ENCODE results near the gene TAS1R3.
A peak's percentile ranks its signal among the peaks of the same experiment; 100 is the strongest.
"Not testable (repeated sequence)": the region's sequence is repeated elsewhere in the genome, so short reads cannot be mapped to it uniquely, and the experiment has no call there.

TAS1R3 gene

DNA sequence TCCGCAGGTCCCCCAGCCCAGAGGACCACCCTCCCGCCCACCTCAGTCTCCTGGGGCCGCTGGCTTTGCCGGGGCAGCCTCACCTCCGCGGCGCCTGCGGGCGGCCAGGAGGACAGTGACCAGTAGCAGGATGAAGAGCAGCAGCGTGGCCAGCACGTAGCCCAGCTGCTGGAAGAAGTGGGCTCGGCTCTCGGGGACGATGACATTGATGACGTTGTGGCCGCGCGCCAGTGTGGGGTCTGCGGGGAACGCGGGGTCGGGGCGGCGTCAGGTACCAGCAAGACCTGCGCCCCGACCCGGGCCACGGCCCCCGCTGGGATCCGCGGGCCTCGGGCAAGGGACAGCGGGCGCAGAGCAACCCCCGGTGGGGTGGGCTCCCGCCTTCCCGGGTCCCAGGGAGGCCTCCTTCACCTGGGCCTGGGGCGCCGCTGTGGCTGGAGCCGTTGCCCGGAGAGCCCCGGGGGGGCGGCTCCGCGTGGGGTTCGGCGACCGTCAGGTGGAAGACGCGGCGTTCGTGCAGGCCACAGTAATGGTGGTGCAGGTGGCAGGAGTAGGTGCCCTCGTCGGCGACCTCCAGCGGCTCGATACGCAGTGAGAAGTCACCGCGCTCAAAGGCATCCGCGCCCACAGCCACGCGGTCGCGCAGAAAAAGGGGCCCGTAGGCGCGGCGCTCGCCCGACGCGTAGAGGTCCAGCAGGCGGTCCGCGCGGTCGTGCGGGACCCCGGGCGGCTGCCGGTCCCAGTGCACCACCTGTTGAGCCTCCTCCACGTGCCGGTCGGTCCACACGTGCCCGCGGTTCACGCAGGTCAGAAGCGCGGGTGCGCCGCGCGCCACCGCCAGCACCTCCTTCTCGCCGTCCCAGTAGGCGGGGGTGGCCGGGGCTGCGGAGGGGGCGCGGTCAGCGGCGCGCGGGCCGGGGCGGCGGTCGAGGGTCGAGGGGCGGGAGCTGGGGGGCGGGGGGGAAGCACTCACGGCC lies 23.5 kb downstream of the TAS1R3 start:
- no peak for DNase-seq

DNA sequence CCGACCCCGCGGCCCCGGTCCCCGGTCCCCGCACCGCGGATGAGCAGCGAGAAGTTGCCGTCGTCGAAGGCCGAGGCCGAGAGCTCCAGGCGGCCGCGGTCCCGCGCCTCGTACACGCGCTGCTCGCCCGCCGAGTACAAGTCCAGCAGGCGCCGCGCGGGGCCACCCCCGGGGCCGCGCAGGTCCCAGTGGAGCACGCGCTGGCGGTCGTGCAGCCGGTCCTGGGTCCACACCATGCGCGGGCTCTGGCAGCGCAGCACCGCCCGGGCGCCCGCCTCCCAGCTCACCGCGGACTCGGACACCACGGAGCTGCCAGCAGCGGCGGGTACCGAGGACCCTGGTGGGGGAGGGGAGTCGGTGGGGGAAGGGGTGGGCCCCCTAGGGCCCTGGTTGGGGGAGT lies 24.3 kb downstream of the TAS1R3 start:
- DNase-seq: peak; percentile 31 to 75 (median 58)

DNA sequence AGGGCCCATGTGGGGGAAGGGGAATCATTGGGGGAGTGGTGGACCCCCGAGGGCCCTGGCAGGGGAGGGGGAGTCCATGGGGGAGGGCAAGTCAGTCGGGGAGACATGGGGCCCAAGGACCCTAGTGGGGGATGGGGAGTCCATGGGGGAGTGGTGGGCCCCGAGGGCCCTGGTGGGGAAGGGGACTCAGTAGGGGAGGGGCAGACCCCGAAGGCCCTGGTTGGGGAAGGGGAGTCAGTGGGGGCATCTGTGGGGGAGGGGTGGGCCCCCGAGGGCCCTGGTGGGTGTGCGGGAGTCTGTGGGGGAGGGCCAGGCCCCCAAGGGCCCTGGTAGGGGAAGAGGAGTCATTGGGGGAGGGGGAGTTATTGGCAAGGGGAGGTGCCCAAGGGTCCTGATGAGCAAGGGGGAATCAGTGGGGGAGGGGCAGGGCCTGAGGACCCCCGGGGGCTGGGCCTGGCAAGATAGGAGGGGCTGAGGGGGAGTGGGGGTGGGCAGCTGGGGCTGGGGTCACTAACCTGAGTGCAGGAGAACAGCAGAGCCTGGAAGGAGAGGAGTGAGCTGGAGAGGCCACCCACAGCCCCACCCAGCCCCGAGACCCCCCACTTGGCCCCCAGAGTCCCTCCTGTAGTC lies 25.2 kb downstream of the TAS1R3 start:
- DNase-seq: no peak

GRCh38 chr1:1356796-1357401 lies 25.8 kb downstream of the TAS1R3 start:
- DNase-seq: no peak

GRCh38 chr1:1357871-1358432 lies 26.9 kb downstream of the TAS1R3 start:
- no peak for DNase-seq

DNA sequence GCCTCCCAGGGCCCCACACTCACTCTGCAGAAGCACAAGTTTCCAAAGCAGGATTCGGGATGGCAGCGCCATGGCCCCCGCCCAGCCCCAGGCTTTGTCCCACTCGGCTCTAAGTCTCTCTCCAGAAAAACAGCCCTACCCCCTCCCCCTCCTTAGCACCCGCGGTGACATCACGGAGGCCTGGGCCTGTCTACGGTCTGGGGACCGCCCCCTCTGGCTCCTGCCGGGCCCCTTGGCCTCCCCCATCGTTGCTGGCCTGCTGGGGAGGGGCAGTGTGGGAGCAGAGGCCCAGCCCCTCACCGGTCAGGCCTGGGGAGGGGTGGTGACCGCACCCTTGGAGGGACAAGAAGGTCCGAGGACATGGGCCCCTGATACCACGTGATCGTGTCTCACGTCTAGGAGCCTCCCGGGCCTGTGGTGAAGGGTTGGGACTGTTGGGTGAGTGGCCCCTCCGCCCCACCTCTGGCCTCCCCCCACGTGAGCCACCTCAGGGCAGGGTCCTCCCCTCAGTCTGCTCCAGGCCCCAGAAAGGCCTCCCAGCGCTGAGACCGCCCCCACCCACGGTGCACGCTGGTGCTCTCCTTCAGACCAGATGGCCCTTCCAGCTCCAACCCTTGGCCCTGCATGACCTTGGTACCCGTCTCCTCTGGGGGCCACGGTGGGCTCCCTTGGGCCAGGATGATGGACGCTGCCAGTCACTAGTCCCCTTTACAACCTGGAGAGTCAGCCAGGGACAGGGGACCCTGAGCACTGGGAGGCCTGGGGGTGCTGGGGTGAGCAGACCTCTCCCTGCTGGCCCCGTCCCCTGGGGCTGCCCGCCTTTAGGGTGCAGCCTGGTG lies 27.6 kb downstream of the TAS1R3 start, which contains the start of gene MXRA8:
Gene MXRA8 (minus strand): TSS at position 123 of the 839 bp plus-strand sequence. CDS start 51 bp downstream, at position 72.
- peak in 1 of 4 experiments; percentile 4 for DNase-seq

- no peak for DNase-seq
Observed at GRCh38 chr1:1359308-1359663, 28.2 kb downstream of the TAS1R3 start.

DNA sequence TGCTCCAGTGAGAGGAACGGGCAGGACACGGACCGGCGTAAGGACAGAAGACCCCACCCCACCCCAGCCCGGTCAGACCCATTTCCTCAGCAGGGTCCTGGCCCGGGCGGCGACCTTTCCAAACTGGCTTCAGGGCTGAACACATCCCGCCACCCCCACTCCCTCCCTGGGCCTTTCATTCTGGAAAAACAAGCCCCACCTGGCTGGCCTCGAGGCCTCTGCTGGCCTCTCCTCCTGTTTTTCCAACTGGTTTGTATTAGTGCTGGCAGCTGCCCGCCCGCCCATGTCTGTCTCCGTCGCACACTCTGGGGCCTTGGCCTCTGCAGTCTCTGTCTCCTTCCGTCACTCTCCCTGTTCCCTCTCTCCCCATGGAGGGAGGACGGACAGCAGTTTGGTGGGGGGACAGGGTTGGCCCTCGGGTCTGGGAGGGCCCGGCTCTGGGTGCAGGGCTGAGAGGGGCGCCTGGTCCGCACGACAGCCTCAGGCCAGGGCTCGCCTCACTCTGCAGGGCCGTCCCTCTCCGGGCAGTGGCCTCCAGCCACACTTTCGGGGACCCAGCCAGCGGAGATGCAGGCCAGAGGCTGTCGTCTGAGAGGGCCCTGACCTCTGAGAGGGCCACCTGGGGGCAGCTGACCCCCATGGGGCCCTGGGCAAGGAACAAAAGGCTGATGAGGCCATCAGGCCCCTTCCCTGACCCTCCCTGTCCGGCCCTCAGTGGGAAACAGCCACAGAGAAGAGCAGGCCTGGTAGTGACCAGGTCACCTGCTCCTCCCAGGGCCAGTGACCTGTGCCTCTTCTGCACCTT lies 28.8 kb downstream of the TAS1R3 start:
- DNase-seq: no peak

- no peak for DNase-seq
Observed at GRCh38 chr1:1360506-1361169, 29.6 kb downstream of the TAS1R3 start.

- no peak for DNase-seq
Observed at GRCh38 chr1:1361233-1361981, 30.3 kb downstream of the TAS1R3 start.

DNA sequence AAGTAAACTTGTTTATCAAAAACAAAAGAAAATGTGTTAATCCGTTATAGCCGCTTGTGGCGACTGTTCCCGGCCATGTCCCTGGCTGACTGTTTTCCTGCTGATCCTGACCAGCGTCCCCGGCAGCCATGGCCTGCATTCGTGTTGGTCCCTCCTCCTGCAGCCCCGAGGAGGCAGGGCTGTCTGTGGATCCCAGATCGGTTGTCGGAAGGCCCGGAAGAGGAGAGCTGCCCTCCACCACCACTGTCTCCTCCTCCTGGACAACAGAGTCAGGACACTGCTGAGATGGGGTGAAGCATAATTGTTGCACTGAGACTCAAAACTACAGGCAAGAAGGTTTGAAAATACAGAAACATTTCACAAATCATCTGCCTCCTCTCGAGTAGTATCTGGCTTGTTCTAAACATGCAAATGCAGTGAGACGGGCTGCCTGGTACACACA lies 30.9 kb downstream of the TAS1R3 start:
- no peak for DNase-seq

- no peak for DNase-seq
Observed at GRCh38 chr1:1364266-1364665, 33.2 kb downstream of the TAS1R3 start.

DNA sequence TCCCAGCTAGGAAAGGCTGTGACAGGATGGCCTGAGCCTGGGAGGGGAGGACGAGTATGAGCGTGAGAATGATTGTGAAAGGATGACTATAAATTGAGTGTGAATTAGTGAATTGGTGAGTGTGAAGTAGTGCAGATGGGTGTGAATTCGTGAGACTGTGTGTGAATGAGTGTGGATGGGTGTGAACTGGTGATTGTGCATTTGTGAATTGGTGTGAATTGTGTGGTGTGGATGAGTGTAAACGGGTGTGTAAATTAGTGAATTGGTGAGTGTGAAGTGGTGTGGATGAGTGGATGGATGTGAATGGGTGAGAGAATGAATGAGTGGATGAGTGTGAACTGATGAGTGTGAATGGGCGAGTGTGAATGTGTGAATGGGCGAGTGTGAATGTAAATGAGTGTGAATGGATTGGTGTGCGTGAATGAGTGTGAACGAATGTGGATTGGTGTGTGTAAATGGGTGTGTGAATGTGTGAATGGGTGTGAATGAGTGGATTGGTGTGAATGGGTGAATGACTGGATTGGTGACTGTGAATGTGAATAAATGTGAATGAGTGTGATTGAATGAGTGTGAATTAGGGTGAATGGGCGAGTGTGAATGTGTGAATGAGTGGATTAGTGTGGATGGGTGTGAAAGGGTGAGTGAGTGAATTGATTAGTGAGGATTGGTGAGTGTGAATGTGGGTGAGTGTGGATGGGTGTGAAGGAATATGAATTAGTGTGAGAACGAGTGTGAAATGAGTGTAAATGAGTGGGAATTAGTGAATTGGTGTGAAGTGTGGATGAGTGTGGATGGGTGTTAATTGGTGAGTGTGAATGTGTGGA lies 35.0 kb downstream of the TAS1R3 start:
- DNase-seq: no peak

DNA sequence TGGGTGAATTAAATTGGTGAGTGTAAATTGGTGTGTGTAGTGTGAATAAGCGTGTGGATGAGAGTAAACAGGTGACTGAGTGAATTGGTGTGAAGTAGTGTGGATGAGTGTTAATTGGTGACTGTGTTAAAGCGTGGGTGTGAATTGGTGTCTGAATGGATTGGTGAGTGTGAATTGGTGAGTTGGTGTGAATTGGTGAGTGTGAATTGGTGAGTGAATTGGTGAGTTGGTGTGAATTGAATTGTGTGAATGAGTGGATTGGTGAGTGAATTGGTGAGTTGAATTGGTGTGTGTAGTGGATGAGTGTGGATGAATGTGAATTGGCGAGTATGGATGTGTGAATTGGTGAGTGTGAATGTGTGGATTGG lies 35.6 kb downstream of the TAS1R3 start:
- no peak for DNase-seq

- no peak for DNase-seq
Observed at GRCh38 chr1:1367315-1367714, 36.2 kb downstream of the TAS1R3 start.

- not testable (repeated sequence) for DNase-seq
Observed at GRCh38 chr1:1370094-1370493, 39.0 kb downstream of the TAS1R3 start.

DNA sequence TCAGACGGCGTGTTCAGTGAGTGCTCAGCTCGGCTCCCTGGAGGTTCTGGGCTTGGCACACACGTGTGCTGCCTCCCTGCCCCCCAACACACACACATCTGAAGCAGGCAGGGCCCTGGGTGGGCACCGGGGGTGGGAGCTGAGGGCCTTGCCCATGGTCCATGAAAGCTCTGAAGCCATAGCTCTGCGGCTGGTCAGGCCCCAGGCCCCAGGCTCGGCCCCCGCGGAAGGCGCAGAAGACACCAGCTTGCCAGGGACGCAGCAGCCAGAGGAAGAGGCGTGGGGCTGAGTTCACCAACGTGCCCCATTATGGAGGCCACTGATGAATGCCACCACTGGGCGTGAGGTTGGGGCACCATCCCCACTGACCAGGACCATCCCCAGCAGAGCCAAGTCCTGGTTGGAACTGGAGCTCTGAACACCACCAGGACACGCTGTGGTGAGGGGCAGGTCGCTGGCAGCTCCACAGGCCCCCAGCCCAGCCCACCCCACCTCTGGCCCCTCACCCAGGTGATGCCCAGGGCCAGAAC lies 39.8 kb downstream of the TAS1R3 start:
- no peak for DNase-seq

GRCh38 chr1:1371364-1371745 lies 40.3 kb downstream of the TAS1R3 start:
- DNase-seq: no peak

Measured in suppressor macrophage (primary cell).